ENCODE measurements around the gene NLRP11. TPM values are rescaled to one million over a fixed set of nuclear protein-coding genes. Genes with fewer than 3 reads are reported as not detected.

The NLRP11 gene
- total and polyA plus RNA-seq, 2 experiments from 2014 or later, result not detected

DNA sequence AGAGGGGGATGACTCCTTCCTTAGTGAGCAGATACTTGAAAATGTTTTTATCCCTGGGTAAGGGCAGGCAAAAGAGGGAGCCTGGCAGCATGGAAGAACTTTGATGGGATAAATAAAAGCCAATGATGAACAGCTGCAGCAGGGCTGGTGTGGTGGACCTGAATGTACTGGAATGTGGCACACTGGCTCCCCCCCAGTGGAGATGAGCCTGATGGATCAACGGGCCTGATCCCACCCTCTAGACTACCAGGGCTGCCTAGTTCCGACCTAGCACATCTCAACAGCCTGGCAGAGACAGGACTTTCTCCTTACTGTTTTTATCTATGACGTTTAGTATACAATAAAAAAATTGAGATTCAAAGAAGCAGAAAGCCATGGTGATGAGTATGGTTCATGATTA, 20.5 kb downstream of the NLRP11 start:
- peaks cover 4% of the 10 kb centered on the region for H3K27me3 Mint-ChIP-seq (ENCODE audit: insufficient read depth, low read depth, poor library complexity)
- H3F3A ChIP-seq (replicated peaks; ENCODE audit: low read depth), result no peaks in the 10 kb centered on the region
- no peaks in the 10 kb centered on the region for H3K4me1 ChIP-seq (ENCODE audit: insufficient read depth)
- no peak overlapping the region for H2AFZ ChIP-seq
- H3K4me3 ChIP-seq, result no peak overlapping the region
- no peaks in the 10 kb centered on the region for H3K4me1 Mint-ChIP-seq
- no peak for DNase-seq (ENCODE audit: low spot score)
- ATAC-seq, result no peak
- no peak overlapping the region for H3K27ac Mint-ChIP-seq
- no peaks in the 10 kb centered on the region for H4K20me1 ChIP-seq (replicated peaks; ENCODE audit: insufficient read depth)
- no peaks in the 10 kb centered on the region for H3K79me2 ChIP-seq (replicated peaks; ENCODE audit: insufficient read depth)
- TF ChIP-seq ZNF331 (CRISPR knock-in tag; IDR thresholded peaks at IDR 0.05; ENCODE audit: low read depth) (no peak), EZH2phosphoT487 (IDR thresholded peaks at IDR 0.05; ENCODE audit: unreplicated experiment) (no peak), CREB1 (CRISPR knock-in tag; IDR thresholded peaks at IDR 0.05; ENCODE audit: low read depth) (no peak), CTCF (conservative IDR thresholded peaks at IDR 0.05; ENCODE audit: low read depth in 2 of 2) (no peak), STAT1 (IDR thresholded peaks at IDR 0.05; ENCODE audit: unreplicated experiment) (no peak), EZH2 (IDR thresholded peaks at IDR 0.05; ENCODE audit: low read depth, unreplicated experiment) (no peak), NANOG (IDR thresholded peaks at IDR 0.05; ENCODE audit: borderline replicate concordance) (no peak)
- H3K36me3 ChIP-seq (ENCODE audit: insufficient read depth), result no peaks in the 10 kb centered on the region; the same call in 1 of the 2 replicates
- no peak overlapping the region for H3K4me2 ChIP-seq
- H3K4me3 Mint-ChIP-seq, result no peak overlapping the region
- H3K36me3 Mint-ChIP-seq (ENCODE audit: low read depth), result peaks cover 19% of the 10 kb centered on the region; the same call in 2 of the 3 replicates
- peaks cover 4% of the 10 kb centered on the region; the same call in 1 of the 2 replicates for H3K9me2 ChIP-seq (ENCODE audit: insufficient read depth)
- no peaks in the 10 kb centered on the region for H3K27me3 ChIP-seq (ENCODE audit: insufficient read depth)
- H3K27ac ChIP-seq (ENCODE audit: low read depth), result no peak overlapping the region
- peaks cover 100% of the 10 kb centered on the region for H3K9me3 Mint-ChIP-seq

- peak; percentile 55; the same call in 2 of the 3 replicates for ATAC-seq
- H3K27ac Mint-ChIP-seq, result no peak overlapping the region
Observed at GRCh38 chr19:55809381-55810058, 22.3 kb downstream of the NLRP11 start.

More at GRCh38 chr19:55809381-55810058, 22.3 kb downstream of the NLRP11 start:
- peaks cover 4% of the 10 kb centered on the region; the same call in 1 of the 2 replicates for H3K9me2 ChIP-seq (ENCODE audit: insufficient read depth)
- H3F3A ChIP-seq (replicated peaks; ENCODE audit: low read depth), result no peaks in the 10 kb centered on the region
- Mint-ChIP-seq H3K9me3 (peaks cover 100% of the 10 kb centered on the region), H3K4me1 (no peaks in the 10 kb centered on the region), H3K36me3 (ENCODE audit: low read depth) (peaks cover 26% of the 10 kb centered on the region), H3K27me3 (ENCODE audit: insufficient read depth, low read depth, poor library complexity) (peaks cover 4% of the 10 kb centered on the region), H3K4me3 (no peak overlapping the region)
- no peak overlapping the region for H2AFZ ChIP-seq
- no peaks in the 10 kb centered on the region for H3K27me3 ChIP-seq (ENCODE audit: insufficient read depth)
- TF ChIP-seq CTCF (conservative IDR thresholded peaks at IDR 0.05; ENCODE audit: low read depth in 2 of 2) (peak; percentile 53 to 56), STAT1 (IDR thresholded peaks at IDR 0.05; ENCODE audit: unreplicated experiment) (no peak)
- DNase-seq (ENCODE audit: low spot score), result peak; percentile 80
- H3K36me3 ChIP-seq (ENCODE audit: insufficient read depth), result no peaks in the 10 kb centered on the region; the same call in 1 of the 2 replicates
- no peaks in the 10 kb centered on the region for H3K79me2 ChIP-seq (replicated peaks; ENCODE audit: insufficient read depth)
- H3K4me3 ChIP-seq, result no peak overlapping the region
- H4K20me1 ChIP-seq (replicated peaks; ENCODE audit: insufficient read depth), result no peaks in the 10 kb centered on the region
- no peak overlapping the region for H3K27ac ChIP-seq (ENCODE audit: low read depth)
- no peaks in the 10 kb centered on the region for H3K4me1 ChIP-seq (ENCODE audit: insufficient read depth)
- H3K4me2 ChIP-seq, result no peak overlapping the region

Measured in GM23338 (cell line).